Activated CD4-positive, alpha-beta T cell treated with anti-CD3 and anti-CD28 coated beads, Interleukin-2, Interleukin-6, amounts not matched to agents 100 ng/mL and 50 ng/mL, durations not matched to agents 16 hours and 8 hours (primary cell): Measurements from ENCODE around the gene ACRBP.
A peak's percentile ranks its signal among the peaks of the same experiment; 100 is the strongest.

Experiments
- DNase-seq: peaks from one replicate; pipeline ENCODE4 v3.0.0-alpha.2; 2020

Gene ACRBP

DNA sequence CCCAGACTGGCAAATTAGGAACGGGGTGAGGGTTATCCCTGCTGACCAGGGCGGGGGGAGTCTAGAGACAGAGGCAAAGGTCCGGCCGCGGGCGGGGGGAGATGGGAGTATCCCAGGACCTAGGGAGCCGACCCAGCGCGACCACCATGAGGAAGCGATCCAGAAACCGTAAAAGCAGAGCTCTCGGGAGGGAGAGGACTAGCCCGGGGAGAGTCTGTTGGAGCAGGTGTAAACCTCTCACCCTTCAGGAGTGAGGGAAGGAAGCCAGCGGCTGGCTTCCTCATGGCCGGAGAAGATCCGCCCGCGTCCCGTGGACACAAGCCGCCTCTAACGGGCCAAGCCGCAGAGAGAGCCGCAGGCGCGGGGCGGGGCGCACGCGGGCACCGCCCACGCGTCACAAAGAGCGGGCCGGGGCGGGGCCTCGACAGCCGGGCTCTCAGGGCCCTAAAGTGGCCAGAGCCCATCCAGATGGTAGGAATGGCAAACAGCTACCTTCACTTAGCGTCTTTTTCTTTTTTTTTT lies at the start of gene ACRBP:
Gene ACRBP (minus strand): TSS at position 350 of the 522 bp plus-strand sequence. CDS start 66 bp downstream, at position 284.
- DNase-seq = peak; percentile 34

- no peak for DNase-seq
Measured at GRCh38 chr12:6695313-6696045, 48.2 kb upstream of the ACRBP start.

GRCh38 chr12:6694701-6695100 lies 47.5 kb upstream of the ACRBP start:
- DNase-seq = no peak

DNA sequence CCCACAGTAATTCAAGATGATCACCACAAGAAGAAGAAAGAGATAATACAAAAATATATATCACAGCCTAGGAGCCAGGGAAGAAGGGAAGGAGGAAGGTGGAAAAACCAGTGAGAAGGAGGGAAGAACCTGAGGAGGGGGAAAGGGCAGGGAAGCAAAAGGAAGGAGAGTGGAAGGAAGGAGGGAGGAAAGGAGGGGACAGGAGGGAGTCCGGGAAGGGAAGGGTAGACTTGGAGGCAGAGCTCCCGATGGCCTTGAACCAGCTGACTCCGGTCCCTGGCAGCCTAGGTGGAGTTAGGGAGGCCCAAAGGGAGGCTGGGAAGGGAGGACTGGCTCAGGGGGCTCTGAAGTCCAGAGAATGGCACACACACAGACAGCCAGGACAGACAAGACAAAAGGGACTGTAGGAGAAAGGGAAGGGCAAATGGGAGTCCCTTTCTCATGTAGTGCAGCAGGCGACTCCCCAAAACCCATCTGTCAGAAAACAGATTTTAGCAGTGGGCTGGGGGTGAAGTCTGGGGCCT lies 46.7 kb upstream of the ACRBP start:
- DNase-seq = no peak

DNA sequence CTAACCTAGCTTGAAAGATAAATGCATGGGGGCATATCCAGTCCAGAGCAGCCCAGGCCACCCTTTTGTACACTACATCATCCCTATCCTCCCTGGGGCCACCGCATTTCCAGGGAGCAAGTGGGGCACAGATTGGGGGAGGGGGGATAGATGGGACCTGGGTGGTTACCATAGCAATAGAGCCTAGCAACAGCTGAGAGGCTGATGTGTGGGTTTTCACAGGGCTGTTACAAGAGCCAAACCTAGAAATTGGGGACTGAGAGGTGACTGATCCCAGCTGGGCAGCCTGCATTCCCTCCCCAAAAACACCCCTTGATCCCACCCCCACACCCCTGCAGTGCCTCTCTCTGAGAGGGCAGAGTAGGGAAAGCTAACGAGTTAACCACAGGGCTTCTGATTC lies 45.7 kb upstream of the ACRBP start:
- DNase-seq = no peak

- DNase-seq = no peak
Measured at GRCh38 chr12:6691473-6691872, 44.2 kb upstream of the ACRBP start.

DNA sequence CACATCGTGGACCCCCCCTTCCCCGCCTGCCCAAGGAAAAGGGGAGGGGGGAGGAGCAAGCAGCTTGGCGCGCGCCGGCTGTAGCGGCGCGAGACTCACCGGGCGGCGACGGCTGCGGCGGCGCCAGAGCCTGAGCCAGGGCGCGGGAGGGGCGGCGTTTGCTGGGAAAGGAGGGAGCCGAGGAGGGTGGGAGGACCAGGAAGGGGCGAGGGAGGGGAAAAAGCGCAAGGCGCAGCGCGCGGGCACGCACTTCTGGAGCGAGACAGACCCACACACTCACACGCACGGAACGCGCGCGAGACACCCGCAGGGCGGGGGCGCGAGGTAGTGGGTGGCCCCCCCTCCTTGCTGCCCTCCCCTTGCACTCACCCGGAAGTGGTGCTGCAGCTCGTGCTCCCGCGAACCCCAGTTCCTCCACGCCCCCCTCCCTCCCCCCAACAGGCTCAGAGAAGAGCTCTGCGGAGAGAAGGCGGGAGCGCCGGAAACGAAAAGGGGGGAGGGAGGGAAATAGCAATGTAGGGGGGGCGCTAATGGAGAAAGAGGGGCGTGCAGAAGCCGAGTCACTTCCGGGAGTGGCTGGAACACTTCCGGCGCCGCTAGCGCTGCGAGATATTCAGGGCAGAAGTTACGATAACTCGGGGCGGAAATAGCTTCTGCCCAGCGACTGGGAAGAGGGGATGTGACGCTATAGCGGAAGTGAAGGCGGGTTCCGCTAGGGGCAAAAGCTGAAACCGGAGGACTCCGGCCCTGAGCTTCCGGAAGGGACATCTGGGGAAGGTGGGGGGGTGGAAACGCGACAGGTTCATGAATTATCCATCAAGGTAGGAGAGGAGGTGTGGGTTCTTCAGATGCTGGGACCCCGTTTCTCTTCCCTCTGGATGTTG lies 42.0 kb upstream of the ACRBP start, which contains the start of gene ZNF384:
Gene ZNF384 (minus strand): TSS at position 377 of the 884 bp plus-strand sequence. CDS start 9,855 bp downstream, outside the sequence.
- peak; percentile 98 for DNase-seq

- peak; percentile 37 for DNase-seq
Measured at GRCh38 chr12:6688543-6688998, 41.3 kb upstream of the ACRBP start.

DNA sequence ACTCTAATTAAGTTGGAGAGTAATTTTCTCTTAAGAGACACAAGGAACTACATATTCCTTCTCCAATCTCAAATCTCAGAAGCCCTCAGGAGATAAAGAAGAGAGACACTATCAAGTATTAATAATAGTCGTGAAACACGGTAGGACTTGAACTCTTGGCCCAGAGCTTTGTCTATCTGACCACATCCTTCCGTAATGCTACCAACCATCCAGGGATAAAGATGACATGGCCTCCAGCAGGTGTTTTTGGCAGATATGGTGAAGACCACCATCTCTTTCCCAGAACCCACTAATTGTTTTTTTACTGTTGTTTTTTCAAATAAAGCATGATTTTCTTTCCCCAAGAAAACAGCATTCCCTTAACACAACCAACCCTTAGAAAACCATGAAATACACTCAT lies 38.6 kb upstream of the ACRBP start:
- DNase-seq = no peak

DNA sequence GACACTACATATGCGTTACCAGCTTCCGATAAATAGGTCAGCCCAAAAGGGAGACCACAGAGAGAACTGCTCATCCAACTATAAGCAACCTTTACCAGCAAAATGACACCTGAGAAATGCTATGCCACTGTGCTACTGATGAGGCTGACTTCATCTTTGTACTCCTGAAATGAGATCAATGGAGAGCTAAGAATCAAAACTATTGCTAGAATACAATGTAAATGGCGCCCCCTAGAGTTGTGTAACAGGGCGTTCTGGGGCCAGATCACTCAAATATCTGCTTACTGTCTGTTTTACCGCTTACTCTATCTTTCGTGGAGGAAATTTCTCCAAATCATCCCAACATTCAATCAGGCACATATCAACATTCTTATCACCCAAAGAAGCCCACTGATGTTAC lies 37.4 kb upstream of the ACRBP start:
- DNase-seq = peak; percentile 83

DNA sequence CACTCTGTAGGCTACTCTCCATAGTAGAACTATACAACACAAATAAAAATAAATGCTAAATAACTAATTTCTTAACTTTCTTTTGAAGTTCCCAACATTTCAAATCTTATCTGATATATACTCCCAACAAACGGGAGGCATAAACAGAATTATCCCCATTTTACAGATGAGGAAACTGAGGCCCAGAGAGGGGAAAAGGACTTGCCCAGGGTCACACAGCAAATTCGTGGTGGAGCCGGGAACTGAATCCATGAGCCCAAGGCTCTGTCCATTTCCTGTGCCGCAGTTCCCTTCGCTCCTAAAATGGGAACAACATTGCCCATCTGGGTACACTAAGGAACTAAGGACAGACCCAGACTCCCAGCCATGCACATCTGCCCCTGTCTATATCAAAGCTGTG lies 29.7 kb upstream of the ACRBP start:
- no peak for DNase-seq

- DNase-seq = no peak
Measured at GRCh38 chr12:6672143-6672542, 24.9 kb upstream of the ACRBP start.

DNA sequence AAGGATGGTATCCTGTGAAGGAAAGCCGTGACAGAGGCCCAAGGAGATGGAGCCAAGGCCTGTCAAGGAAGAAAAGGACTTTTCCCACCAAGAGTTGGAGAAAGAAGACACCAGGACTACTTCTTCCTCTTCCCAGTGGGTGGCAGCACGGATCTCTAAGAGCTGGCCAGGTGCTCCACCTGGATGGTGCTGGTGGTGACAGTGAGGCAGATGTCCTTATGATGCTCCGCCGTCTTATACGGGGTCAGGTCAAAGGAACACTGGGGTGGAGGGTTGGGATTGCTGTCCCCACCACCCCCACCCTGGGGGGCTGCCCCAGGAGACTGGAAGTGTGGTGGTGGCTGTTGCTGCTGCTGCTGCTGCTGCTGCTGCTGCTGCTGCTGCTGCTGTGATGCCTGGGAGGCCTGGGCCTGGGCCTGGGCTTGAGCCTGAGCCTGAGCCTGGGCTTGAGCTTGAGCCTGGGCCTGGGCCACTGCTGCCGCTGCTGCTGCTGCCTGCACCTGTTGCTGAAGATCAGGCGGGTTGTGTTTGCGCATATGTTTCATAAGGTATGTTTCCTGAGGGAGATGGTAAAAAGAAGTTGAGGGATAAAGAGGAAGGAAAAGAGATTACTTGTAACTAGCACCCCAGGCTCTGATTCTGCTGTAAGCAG lies 20.5 kb upstream of the ACRBP start:
- no peak for DNase-seq

GRCh38 chr12:6666211-6666610 lies 19.0 kb upstream of the ACRBP start:
- no peak for DNase-seq

- no peak for DNase-seq
Measured at GRCh38 chr12:6664902-6665301, 17.7 kb upstream of the ACRBP start.

DNA sequence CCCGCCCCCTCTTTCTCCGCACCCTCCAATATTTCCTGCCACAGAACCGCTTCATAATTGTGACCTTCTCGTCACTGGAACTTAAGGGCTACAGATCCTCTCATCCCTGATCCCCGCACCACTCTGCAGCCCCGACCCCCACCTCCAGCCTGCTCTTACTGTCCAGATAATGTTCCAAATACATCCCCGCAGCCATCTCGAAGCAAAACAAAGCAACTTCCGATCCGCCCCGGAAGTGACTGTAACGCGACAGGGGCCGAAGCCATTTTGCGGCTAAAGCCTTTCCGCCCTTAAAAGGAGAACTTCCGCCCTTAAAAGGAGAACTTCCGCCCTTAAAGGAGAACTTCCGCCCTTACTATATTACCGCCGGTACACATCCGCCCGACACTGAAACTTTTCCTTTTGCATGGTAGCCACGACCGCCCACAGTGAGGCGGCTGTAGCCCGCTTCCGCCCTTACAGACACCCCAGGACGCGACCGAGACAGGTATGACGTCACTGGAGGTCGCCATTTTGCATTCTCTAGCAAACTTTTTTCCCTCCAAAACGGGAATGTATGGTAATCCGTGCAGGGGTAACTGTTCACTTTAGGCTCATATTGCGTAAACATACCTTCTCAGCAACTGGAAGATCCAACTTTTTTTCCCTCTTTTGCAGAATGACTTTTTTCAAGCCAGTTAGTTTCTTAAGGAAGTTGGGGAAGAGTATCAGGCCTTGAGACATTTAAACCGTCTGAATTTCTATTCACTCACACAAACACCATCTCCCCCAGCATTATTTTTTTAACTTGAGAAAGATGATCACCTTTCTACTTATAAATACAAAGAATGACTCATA lies 15.9 kb upstream of the ACRBP start, which contains the start of gene ING4:
Gene ING4 (minus strand): TSS at position 214 of the 837 bp plus-strand sequence. CDS start 18 bp downstream, at position 196.
- peak; percentile 99 for DNase-seq

DNA sequence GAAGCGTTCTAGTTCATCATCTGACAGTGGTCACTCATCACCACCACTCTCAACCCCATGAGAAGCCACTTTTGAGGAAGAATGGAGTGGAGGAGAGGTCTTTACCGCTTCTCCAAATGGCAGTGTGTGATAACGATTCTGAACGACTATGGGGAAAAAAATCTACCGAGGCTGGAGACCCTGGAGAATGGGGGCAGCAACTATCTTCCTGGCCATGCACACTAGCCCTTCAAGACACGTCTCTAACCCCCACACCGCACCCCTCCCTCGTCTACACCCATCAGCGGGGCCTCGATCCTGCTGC lies 15.3 kb upstream of the ACRBP start:
- no peak for DNase-seq

- DNase-seq = no peak
Measured at GRCh38 chr12:6653987-6654386, 6.8 kb upstream of the ACRBP start.

DNA sequence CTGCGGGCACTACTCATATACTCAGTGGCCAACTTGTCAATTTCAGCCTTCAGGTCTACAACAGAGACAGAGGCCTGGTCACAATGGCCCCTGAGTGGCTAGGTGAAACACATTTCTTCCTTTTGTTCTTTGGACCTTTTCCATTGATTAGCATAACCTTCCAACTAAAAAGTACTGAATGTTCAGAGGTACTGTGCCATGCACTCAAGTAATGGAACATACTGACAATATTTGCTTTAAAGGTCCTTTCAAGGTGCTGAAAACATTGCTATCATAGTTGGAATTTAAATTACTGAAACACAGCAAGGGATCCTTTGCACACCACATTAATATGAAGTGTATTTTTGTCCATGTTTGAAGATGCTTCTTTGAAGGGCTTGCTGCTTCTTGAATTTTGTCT lies 6.1 kb upstream of the ACRBP start:
- DNase-seq = no peak

- no peak for DNase-seq
Measured at GRCh38 chr12:6652391-6652790, 5.2 kb upstream of the ACRBP start.

- no peak for DNase-seq
Measured at GRCh38 chr12:6650832-6651231, 3.6 kb upstream of the ACRBP start.
